Neural cell (in vitro differentiated cells): Measurements from ENCODE around the gene PRIM1. TPM values are rescaled to one million over a fixed set of nuclear protein-coding genes. Genes with fewer than 3 reads are reported as not detected.

Experiments
- H2AFZ ChIP-seq: fragments of 200-600, 300-800 bp; sonication (generic), shearing (Covaris generic); 2 replicates; pipeline ENCODE4 v1.6.0; 2014; ENCODE audit warnings: low read depth, mild to moderate bottlenecking, antibody characterized with exemption, low read length, moderate library complexity
- H3F3A ChIP-seq: fragments of 200-600 bp; shearing (Covaris generic); 2 replicates; pipeline ENCODE4 v1.6.1; 2016; ENCODE audit warnings: mild to moderate bottlenecking, moderate library complexity, mixed read lengths, antibody characterized with exemption, low read length; ENCODE audit not compliant: insufficient read depth, poor library complexity, severe bottlenecking
- H3K27ac ChIP-seq: fragments of 200-600, 300-800 bp; sonication (generic), shearing (Covaris generic); 2 replicates; pipeline ENCODE4 v1.5.1; 2014; ENCODE audit warnings: mild to moderate bottlenecking, low read length, moderate library complexity
- H3K27me3 ChIP-seq: fragments of 300-800, 200-600 bp; sonication (generic), shearing (Covaris generic); 2 replicates; pipeline ENCODE4 v1.6.0; 2014; ENCODE audit warnings: mild to moderate bottlenecking, low read depth, low read length, moderate library complexity; ENCODE audit not compliant: insufficient read depth
- H3K36me3 ChIP-seq: fragments of 300-800, 200-600 bp; sonication (generic), shearing (Covaris generic); 2 replicates; pipeline ENCODE4 v1.5.1; 2014; ENCODE audit warnings: mild to moderate bottlenecking, antibody characterized with exemption, low read length, moderate library complexity; ENCODE audit not compliant: insufficient read depth
- H3K4me2 ChIP-seq: fragments of 300-800, 200-600 bp; sonication (generic), shearing (Covaris generic); 2 replicates; pipeline ENCODE4 v1.6.0; 2014; ENCODE audit warnings: mild to moderate bottlenecking, low read length
- H3K4me3 ChIP-seq: fragments of 300-800, 200-600 bp; sonication (generic), shearing (Covaris generic); 2 replicates; pipeline ENCODE4 v1.5.1; 2014; ENCODE audit warnings: mild to moderate bottlenecking, low read length, moderate library complexity
- H3K79me2 ChIP-seq: fragments of 200-600 bp; shearing (Covaris generic); replicated peaks from 2 replicates; pipeline ENCODE4 v1.6.0; 2014; ENCODE audit warnings: mild to moderate bottlenecking, low read length, moderate library complexity; ENCODE audit not compliant: insufficient read depth
- H3K9ac ChIP-seq: fragments of 300-800, 200-600 bp; sonication (generic), shearing (Covaris generic); 2 replicates; pipeline ENCODE4 v1.6.1; 2016; ENCODE audit warnings: mild to moderate bottlenecking, low read length, mixed read lengths
- H3K9me2 ChIP-seq: fragments of 200-600 bp; shearing (Covaris generic); 2 replicates; pipeline ENCODE4 v1.6.1; 2016; ENCODE audit warnings: mild to moderate bottlenecking, low read length, mixed read lengths; ENCODE audit not compliant: insufficient read depth
- H3K9me3 ChIP-seq: fragments of 200-600, 300-800 bp; sonication (generic), shearing (Covaris generic); 2 replicates; pipeline ENCODE4 v1.6.1; 2016; ENCODE audit warnings: mild to moderate bottlenecking, mixed run types, low read length, moderate library complexity, mixed read lengths
- H4K20me1 ChIP-seq: fragments of 200-600 bp; shearing (Covaris generic); 2 replicates; pipeline ENCODE4 v1.6.1; 2016; ENCODE audit warnings: mild to moderate bottlenecking, mixed run types; ENCODE audit not compliant: insufficient read depth
- CTCF ChIP-seq: fragments of 450-650 bp; IDR thresholded peaks from 2 replicates; pipeline ENCODE4 v1.5.1; 2014; ENCODE audit warnings: antibody characterized with exemption, mild to moderate bottlenecking, moderate library complexity; ENCODE audit not compliant: poor library complexity, severe bottlenecking
- EP300 ChIP-seq: fragments of 450-650 bp; conservative IDR thresholded peaks from 2 replicates; pipeline ENCODE4 v1.6.1; 2014; ENCODE audit warnings: antibody characterized with exemption, mild to moderate bottlenecking, moderate library complexity; ENCODE audit not compliant: poor library complexity, severe bottlenecking
- EZH2 ChIP-seq: fragments of 200-600, 300-800 bp; shearing (Covaris generic), sonication (generic); IDR thresholded peaks from 2 replicates; pipeline ENCODE4 v1.6.1; 2014; ENCODE audit warnings: antibody characterized with exemption, low read length, borderline replicate concordance, mild to moderate bottlenecking; ENCODE audit not compliant: insufficient read depth, poor library complexity, severe bottlenecking
- MXI1 ChIP-seq: fragments of 450-650 bp; conservative IDR thresholded peaks from 2 replicates; pipeline ENCODE4 v1.6.1; 2014; ENCODE audit warnings: antibody characterized with exemption, mild to moderate bottlenecking; ENCODE audit not compliant: poor library complexity, severe bottlenecking
- POLR2AphosphoS5 ChIP-seq: IDR thresholded peaks from 2 replicates; pipeline ENCODE4 v1.6.1; 2012
- RAD21 ChIP-seq: fragments of 450-650 bp; conservative IDR thresholded peaks from 2 replicates; pipeline ENCODE4 v1.6.1; 2014; ENCODE audit warnings: antibody characterized with exemption, mild to moderate bottlenecking, moderate library complexity
- REST ChIP-seq: IDR thresholded peaks from 2 replicates; pipeline ENCODE4 v1.6.1; 2012; ENCODE audit warnings: borderline replicate concordance
- SMC3 ChIP-seq: fragments of 450-650 bp; conservative IDR thresholded peaks from 2 replicates; pipeline ENCODE4 v1.6.1; 2014; ENCODE audit warnings: antibody characterized with exemption, mild to moderate bottlenecking, moderate library complexity; ENCODE audit not compliant: poor library complexity
- TAF1 ChIP-seq: IDR thresholded peaks from 2 replicates; pipeline ENCODE4 v1.6.1; 2012; ENCODE audit warnings: low read depth
- polyA plus RNA-seq: library from polyadenylated mRNA; depleted of rRNA; stranded (reverse); fragments of >200 nt; gene quantifications from 2 replicates; pipeline ENCODE4 v1.2.3, GENCODE V29; 2014

PRIM1 gene
- polyA plus RNA-seq, 1 donor from 2014 or later = 36.1 TPM

GRCh38 chr12:56785141-56785865 is 33.2 kb upstream of the PRIM1 start:
- H3K27me3 ChIP-seq = no peaks in the 10 kb centered on the region
- no peak overlapping the region for H3K4me2 ChIP-seq
- no peaks in the 10 kb centered on the region for H3K36me3 ChIP-seq
- H3K79me2 ChIP-seq = no peaks in the 10 kb centered on the region
- H3K9ac ChIP-seq = no peak overlapping the region
- no peaks in the 10 kb centered on the region for H3F3A ChIP-seq
- TF ChIP-seq POLR2AphosphoS5 = no peak
- TF ChIP-seq SMC3 = no peak
- TF ChIP-seq EZH2 = no peak
- no peak for TF ChIP-seq EP300
- TF ChIP-seq RAD21 = no peak
- no peak for TF ChIP-seq TAF1
- no peak for TF ChIP-seq MXI1
- H3K9me2 ChIP-seq = no peaks in the 10 kb centered on the region
- no peak overlapping the region for H2AFZ ChIP-seq
- no peaks in the 10 kb centered on the region for H3K9me3 ChIP-seq
- H4K20me1 ChIP-seq = no peaks in the 10 kb centered on the region
- no peak overlapping the region for H3K4me3 ChIP-seq
- no peak overlapping the region for H3K27ac ChIP-seq

GRCh38 chr12:56781726-56782125 is 29.6 kb upstream of the PRIM1 start:
- Histone ChIP-seq H3K9me2 (no peaks in the 10 kb centered on the region), H2AFZ (no peak overlapping the region), H3K9me3 (no peaks in the 10 kb centered on the region), H3K79me2 (no peaks in the 10 kb centered on the region), H3K4me2 (no peak overlapping the region), H3K4me3 (no peak overlapping the region), H4K20me1 (no peaks in the 10 kb centered on the region), H3F3A (no peaks in the 10 kb centered on the region), H3K27ac (no peak overlapping the region), H3K27me3 (no peaks in the 10 kb centered on the region), H3K36me3 (no peaks in the 10 kb centered on the region), H3K9ac (no peak overlapping the region)
- TF ChIP-seq POLR2AphosphoS5 (no peak), TAF1 (no peak), SMC3 (no peak), CTCF (no peak), EZH2 (no peak), EP300 (no peak), MXI1 (no peak), RAD21 (no peak), REST (no peak)
